ENCODE data around the gene TCF25. TPM values are rescaled to one million over a fixed set of nuclear protein-coding genes. Genes with fewer than 3 reads are reported as not detected.

The TCF25 gene
- total RNA-seq, 1 donor from 2014 or later = 272 TPM

- DNase-seq = peak; percentile 80
- no peaks in the 10 kb centered on the region for H3K36me3 Mint-ChIP-seq (ENCODE audit: unreplicated experiment)
- H3K27me3 Mint-ChIP-seq (ENCODE audit: unreplicated experiment) = peaks cover 34% of the 10 kb centered on the region
- H3K9me3 Mint-ChIP-seq (ENCODE audit: unreplicated experiment) = peaks cover 27% of the 10 kb centered on the region
- peak overlapping the region; percentile 100 for H3K27ac Mint-ChIP-seq (ENCODE audit: unreplicated experiment)
- peak overlapping the region; percentile 98 for H3K4me3 Mint-ChIP-seq (ENCODE audit: unreplicated experiment)
- TF ChIP-seq CTCF (IDR thresholded peaks at IDR 0.05; ENCODE audit: partially characterized antibody, unreplicated experiment) = no peak
- H3K4me1 Mint-ChIP-seq (ENCODE audit: low read depth, unreplicated experiment) = peaks cover 3% of the 10 kb centered on the region
Measured at GRCh38 chr16:89921702-89922476, 48.5 kb downstream of the TCF25 start.

GRCh38 chr16:89922477-89922883, 49.1 kb downstream of the TCF25 start:
- peaks cover 5% of the 10 kb centered on the region for H3K4me1 Mint-ChIP-seq (ENCODE audit: low read depth, unreplicated experiment)
- peak overlapping the region; percentile 98 for H3K4me3 Mint-ChIP-seq (ENCODE audit: unreplicated experiment)
- peak; percentile 95 for DNase-seq
- peaks cover 30% of the 10 kb centered on the region for H3K9me3 Mint-ChIP-seq (ENCODE audit: unreplicated experiment)
- H3K27ac Mint-ChIP-seq (ENCODE audit: unreplicated experiment) = peak overlapping the region; percentile 100
- no peak for TF ChIP-seq CTCF (IDR thresholded peaks at IDR 0.05; ENCODE audit: partially characterized antibody, unreplicated experiment)
- H3K27me3 Mint-ChIP-seq (ENCODE audit: unreplicated experiment) = peaks cover 34% of the 10 kb centered on the region
- no peaks in the 10 kb centered on the region for H3K36me3 Mint-ChIP-seq (ENCODE audit: unreplicated experiment)

- DNase-seq = peak; percentile 95
- Mint-ChIP-seq H3K27me3 (ENCODE audit: unreplicated experiment) (peaks cover 35% of the 10 kb centered on the region), H3K4me3 (ENCODE audit: unreplicated experiment) (peak within 1 kb of the TSS; percentile 98), H3K36me3 (ENCODE audit: unreplicated experiment) (no peaks in the 10 kb centered on the region), H3K27ac (ENCODE audit: unreplicated experiment) (peak within 1 kb of the TSS; percentile 100), H3K9me3 (ENCODE audit: unreplicated experiment) (peaks cover 34% of the 10 kb centered on the region), H3K4me1 (ENCODE audit: low read depth, unreplicated experiment) (peaks cover 8% of the 10 kb centered on the region)
- TF ChIP-seq CTCF (IDR thresholded peaks at IDR 0.05; ENCODE audit: partially characterized antibody, unreplicated experiment) = no peak
Measured at GRCh38 chr16:89922884-89923639, 49.7 kb downstream of the TCF25 start, which contains the start of gene TUBB3. Gene TUBB3 (plus strand): TSS chr16:89923342. CDS start chr16:89923402, 60 bp downstream.

- Mint-ChIP-seq H3K4me1 (ENCODE audit: low read depth, unreplicated experiment) (peaks cover 8% of the 10 kb centered on the region), H3K4me3 (ENCODE audit: unreplicated experiment) (peak overlapping the region; percentile 94), H3K27ac (ENCODE audit: unreplicated experiment) (peak overlapping the region; percentile 95), H3K36me3 (ENCODE audit: unreplicated experiment) (no peaks in the 10 kb centered on the region), H3K27me3 (ENCODE audit: unreplicated experiment) (peaks cover 38% of the 10 kb centered on the region), H3K9me3 (ENCODE audit: unreplicated experiment) (peaks cover 36% of the 10 kb centered on the region)
- DNase-seq = peak; percentile 75
- TF ChIP-seq CTCF (IDR thresholded peaks at IDR 0.05; ENCODE audit: partially characterized antibody, unreplicated experiment) = no peak
Measured at GRCh38 chr16:89923640-89924296, 50.4 kb downstream of the TCF25 start.
